Measurements from ENCODE around the gene DPH7.
A peak's percentile ranks its signal among the peaks of the same experiment; 100 is the strongest.
"Not testable (repeated sequence)": the region's sequence is repeated elsewhere in the genome, so short reads cannot be mapped to it uniquely, and the experiment has no call there.

Gene DPH7

GRCh38 chr9:137578518-137579258 is at the start of gene DPH7:
Gene DPH7, minus strand, starts transcription at chr9:137578925. Its CDS starts 148 bp downstream, at chr9:137578777.
- DNase-seq (ENCODE audit: low read depth, low spot score) = peak; percentile 70

- not testable (repeated sequence) for DNase-seq (ENCODE audit: low read depth, low spot score)
Observed at GRCh38 chr9:137627406-137627805, 48.7 kb upstream of the DPH7 start.

- DNase-seq (ENCODE audit: low read depth, low spot score) = no peak
Observed at GRCh38 chr9:137626464-137626863, 47.7 kb upstream of the DPH7 start.

GRCh38 chr9:137622211-137622610 is 43.5 kb upstream of the DPH7 start:
- DNase-seq (ENCODE audit: low read depth, low spot score) = not testable (repeated sequence)

- DNase-seq (ENCODE audit: low read depth, low spot score) = no peak
Observed at GRCh38 chr9:137621131-137621757, 42.5 kb upstream of the DPH7 start.

DNA sequence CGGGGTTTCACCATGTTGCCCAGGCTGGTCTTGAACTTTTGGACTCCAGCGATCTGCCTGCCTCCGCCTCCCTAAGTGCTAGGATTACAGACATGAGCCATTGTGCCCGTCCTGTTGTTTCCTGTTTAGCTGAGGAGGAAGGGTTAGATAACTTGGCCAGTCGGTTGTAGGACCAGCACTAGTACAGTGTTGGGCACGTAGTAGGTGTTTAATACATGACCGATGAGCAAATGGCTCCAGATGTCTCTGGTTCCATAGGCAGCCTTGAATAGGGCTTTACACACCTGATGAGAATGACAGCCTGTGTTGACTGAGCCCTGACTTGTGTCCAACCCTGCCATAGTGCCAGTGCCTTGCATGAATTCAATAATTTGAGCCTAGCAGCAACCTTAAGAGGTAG is 41.9 kb upstream of the DPH7 start:
- DNase-seq (ENCODE audit: low read depth, low spot score) = no peak

DNA sequence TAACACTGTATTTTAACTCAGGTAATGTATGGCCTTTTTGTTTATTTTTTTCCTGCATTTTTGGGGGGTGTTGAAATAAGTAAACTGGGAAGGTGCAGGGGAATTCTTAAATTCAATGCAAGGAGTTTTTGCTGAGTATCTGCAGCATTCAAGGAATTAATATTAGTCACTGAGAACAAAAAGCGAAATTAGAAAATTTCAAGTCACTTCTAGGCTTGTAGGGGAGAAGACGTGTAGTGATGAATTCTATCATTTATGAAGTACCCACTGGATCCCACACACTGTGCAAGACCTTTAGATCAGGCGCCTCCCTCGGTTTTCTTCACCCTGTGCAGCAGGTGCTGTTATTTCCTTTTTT is 41.3 kb upstream of the DPH7 start:
- no peak for DNase-seq (ENCODE audit: low read depth, low spot score)

DNA sequence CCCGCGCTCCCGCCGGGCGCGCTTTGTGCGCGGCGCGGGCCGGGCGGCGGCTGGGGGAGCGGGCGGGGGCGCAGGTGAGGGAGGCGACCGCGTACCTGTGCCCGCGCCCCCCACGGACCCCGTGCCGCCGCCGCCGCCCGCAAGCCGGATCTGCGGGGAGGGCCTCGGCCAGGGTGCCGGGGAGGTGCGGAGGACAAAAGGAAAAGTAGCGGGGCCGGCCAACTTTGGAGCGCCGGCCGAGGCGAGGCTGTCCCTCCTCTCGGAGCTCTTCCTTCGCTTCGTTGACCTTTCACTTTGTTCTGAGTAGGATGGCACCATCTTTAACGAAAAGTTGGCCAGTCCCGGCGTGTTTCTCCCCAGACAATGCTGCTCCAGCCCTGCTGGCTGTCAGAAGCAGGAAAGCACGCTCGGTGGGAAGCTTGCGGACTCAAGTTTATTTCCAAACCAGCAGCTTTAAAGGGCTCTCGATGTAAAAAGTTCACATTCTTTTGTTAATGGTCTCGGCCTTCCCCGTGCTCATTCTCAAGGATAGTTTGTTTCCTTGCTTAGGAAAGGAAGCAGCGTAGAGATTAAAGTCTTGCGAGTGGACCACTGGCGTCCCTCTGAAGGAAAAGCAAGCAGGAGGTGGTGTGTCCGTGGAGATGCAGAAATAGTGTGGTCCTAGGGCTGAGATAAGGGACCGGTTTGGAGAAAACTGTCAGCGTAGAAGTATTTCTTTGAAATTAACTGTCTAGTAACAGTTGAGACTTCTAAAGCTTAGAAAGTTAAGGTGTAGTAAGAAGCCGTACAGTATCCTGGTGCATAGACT is 40.7 kb upstream of the DPH7 start:
- DNase-seq (ENCODE audit: low read depth, low spot score) = no peak

DNA sequence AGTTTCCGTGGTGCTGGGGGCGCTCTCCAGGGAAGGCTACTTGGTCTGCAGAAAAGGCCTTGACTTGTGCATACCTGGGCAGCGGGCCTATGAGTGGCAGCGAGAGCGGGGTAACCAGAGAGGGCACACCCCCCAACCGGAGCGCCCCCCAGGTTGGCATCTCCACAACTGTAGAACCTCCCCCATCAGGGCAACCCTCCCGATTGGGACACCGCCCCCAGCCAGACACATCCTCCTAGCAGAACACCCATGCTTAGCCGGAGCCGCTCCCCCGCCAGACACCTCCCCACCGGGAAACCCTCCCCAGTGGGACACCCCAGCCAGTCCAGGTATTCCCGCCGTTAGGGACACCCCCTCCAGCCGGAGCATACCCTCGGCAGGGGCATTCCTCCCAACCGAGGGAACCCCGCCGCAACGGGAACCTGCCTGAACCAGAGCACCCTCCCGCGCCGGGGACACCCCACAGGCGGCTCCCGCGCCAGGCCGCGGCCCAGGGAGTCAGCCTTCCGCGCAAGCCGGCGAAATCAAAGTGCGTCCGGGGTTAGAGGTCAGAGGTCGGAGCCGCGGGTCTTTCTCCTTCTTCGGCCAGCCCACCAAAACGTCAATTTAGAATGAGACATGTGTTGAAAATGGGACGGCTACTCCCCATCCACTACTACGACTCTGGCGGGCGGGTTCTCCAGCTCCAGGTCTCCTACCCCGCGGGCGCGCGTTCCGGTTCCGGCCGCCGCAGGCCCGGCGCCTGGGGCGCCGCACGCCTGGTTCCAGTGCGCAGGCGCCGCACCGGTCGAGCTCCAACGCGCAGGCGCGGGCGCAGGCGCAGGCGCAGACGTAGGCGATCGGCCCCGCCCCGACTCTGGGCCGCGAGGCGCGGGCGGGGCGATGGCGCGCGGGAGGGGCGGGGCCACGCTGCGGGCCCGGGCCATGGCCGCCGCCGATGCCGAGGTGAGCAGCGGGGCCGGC is 39.7 kb upstream of the DPH7 start, which contains the start of gene EHMT1:
EHMT1 (plus strand) TSS at position 901 of the 963 bp plus-strand sequence; CDS start at position 925, 24 bp downstream.
- peak; percentile 55 for DNase-seq (ENCODE audit: low read depth, low spot score)

- DNase-seq (ENCODE audit: low read depth, low spot score) = no peak
Observed at GRCh38 chr9:137615387-137615871, 36.7 kb upstream of the DPH7 start.

DNA sequence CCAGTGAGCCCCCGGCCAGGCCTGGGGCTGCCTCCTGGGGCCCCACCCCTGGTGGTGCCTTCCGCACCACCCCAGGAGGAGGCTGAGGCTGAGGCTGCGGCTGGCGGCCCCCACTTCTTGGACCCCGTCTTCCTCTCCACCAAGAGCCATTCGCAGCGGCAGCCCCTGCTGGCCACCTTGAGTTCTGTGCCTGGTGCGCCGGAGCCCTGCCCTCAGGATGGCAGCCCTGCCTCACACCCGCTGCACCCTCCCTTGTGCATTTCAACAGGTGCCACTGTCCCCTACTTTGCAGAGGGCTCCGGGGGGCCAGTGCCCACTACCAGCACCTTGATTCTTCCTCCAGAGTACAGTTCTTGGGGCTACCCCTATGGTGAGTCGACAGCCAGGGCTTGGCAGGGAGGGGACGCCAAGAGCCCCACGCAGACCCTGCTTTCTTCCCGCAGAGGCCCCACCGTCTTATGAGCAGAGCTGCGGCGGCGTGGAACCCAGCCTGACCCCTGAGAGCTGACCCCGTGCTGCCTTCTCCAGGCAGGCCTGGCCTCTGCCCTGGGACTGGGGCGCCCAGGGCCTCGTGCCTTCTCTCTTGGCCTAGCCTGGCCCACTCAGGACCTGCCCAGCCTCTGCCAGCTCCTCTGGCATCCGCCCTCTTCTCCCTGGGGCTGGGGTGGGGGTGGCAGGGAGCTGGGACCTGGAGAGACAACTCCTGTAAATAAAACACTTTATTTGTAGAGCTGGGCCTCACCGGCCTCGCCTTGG is 36.1 kb upstream of the DPH7 start:
- no peak for DNase-seq (ENCODE audit: low read depth, low spot score)

DNA sequence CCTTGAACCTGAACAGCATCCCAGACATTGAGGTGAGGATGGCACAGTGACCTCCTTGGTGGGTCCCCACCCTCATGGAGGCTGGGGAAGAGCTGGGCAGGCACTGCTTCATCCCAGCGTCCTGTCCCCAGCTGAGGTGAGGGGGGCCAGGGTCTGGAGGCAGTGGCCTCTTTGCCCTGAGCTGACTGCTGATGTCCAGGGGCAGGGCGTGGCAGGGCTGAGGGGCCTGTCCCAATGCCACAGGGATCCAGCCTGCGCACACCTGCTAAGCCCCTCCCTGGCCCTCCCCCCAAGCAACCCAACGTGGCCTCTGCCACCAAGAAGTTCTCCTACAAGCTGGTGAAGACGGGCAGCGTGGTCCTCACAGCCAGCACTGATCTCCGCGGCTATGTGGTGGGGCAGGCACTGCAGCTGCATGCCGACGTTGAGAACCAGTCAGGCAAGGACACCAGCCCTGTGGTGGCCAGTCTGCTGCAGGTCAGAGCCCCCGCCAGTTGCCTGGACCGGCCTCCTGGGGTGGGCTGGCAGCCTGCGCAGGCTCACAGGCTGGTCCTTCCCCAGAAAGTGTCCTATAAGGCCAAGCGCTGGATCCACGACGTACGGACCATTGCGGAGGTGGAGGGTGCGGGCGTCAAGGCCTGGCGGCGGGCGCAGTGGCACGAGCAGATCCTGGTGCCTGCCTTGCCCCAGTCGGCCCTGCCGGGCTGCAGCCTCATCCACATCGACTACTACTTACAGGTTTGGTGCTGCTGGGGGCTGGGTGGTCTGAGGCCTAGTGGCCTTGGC is 35.2 kb upstream of the DPH7 start:
- no peak for DNase-seq (ENCODE audit: low read depth, low spot score)

- DNase-seq (ENCODE audit: low read depth, low spot score) = no peak
Observed at GRCh38 chr9:137613259-137613658, 34.5 kb upstream of the DPH7 start.

GRCh38 chr9:137612741-137613142 is 34.0 kb upstream of the DPH7 start:
- no peak for DNase-seq (ENCODE audit: low read depth, low spot score)

DNA sequence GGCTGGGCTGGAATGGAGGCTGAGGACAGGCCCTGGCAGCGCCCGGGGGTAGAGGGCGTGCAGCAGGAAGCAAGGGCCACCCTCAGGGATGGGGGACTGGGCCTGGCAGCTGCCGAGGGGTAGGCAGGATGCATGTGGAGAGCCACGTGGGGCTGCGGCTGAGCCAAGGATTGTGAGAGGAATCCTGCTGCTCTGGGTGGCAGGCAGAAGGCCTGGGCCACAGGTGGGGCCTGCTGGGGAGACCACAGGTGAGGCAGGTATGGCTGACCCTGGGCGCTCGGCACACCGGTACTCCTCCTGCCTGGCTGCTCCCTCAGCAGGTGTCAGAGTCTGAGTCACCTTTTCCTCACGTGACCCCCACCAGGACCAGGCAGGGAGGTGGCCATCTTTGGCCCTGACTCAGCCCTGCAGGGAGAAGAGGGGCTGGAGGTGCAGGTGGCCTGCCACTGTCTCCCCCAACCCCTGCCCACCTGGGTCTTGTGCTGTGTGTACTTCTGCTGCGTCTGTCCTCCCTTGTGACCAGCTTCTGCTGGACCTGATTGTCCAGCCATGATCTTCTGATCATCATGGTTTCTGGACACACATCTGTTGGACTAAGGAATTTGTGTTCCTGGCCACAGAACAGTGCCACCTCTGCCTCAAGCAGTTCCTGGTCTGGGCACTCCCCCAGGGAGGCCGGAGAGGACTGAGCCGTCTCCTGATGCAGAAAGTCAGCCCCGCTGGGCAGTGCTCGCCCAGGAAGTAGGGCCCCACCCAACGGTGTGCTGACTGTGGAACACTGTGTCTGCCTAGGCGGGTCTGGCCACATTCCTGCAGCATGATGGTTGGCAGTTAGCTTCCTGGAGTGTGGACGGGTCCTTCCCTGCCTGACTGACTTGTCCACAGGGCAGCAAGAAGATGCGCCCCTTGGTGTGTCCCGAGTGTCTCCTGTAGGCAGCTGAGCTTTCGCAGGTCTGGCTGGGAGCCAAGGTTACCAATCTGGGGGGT is 33.2 kb upstream of the DPH7 start:
- no peak for DNase-seq (ENCODE audit: low read depth, low spot score)

DNA sequence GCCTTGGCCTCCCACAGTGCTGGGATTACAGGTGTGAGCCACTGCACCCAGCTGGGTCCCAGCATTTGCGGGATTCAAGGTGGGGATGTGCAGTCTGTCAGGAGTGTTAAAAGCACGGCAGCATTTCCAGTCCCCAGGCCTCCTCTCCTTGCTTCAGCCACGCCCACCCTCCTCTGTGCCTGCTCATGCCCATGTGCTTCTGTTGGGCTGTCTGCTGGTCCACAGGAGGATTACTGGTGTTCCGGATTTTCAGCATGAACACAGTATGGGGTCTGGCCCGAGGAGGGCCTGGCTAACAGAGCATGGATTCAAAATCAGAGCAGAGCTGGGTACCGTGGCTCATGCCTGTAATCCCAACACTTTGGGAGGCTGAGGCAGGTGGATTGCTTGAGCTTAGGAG is 32.2 kb upstream of the DPH7 start:
- no peak for DNase-seq (ENCODE audit: low read depth, low spot score)

- DNase-seq (ENCODE audit: low read depth, low spot score) = no peak
Observed at GRCh38 chr9:137607141-137607857, 28.6 kb upstream of the DPH7 start.

GRCh38 chr9:137606734-137607138 is 28.0 kb upstream of the DPH7 start:
- DNase-seq (ENCODE audit: low read depth, low spot score) = no peak

All from smooth muscle cell of the brain vasculature (primary cell).